CD4-positive, CD25-positive, alpha-beta regulatory T cell (primary cell): Measurements from ENCODE around the gene BRWD1. TPM values are rescaled to one million over a fixed set of nuclear protein-coding genes. Genes with fewer than 3 reads are reported as not detected.

ENCODE experiments used
- ATAC-seq, 2 donors: fragments of 150-1000 bp; cut with Tn5 transposase; one replicate each; pipeline ENCODE4 v1.10.0; 2021; ENCODE audit warnings: low read depth in 2 of 2, moderate number of reproducible peaks in 2 of 2, moderate library complexity in 1 of 2
- DNase-seq, 3 donors: peaks; one replicate each; pipeline versions ENCODE4 v3.0.0 to v3.0.0-alpha.2; 2012 to 2022; ENCODE audit warnings: mixed read lengths in 1 of 3
- H3K27ac ChIP-seq: one replicate; pipeline ENCODE4 v1.7.0; 2013; ENCODE audit warnings: mild to moderate bottlenecking, low read length; ENCODE audit not compliant: insufficient read depth, poor library complexity, severe bottlenecking
- H3K27me3 ChIP-seq: one replicate; pipeline ENCODE4 v1.7.0; 2013; ENCODE audit warnings: low read length; ENCODE audit not compliant: control insufficient read depth, insufficient read depth
- H3K36me3 ChIP-seq: one replicate; pipeline ENCODE4 v1.7.0; 2013; ENCODE audit warnings: mild to moderate bottlenecking, low read length, moderate library complexity; ENCODE audit not compliant: control insufficient read depth, insufficient read depth
- H3K4me1 ChIP-seq: 2 replicates; pipeline ENCODE4 v1.7.0; 2013; ENCODE audit warnings: mild to moderate bottlenecking, low read length; ENCODE audit not compliant: insufficient read depth, control insufficient read depth, poor library complexity, severe bottlenecking
- H3K4me3 ChIP-seq: one replicate; pipeline ENCODE4 v1.7.0; 2013; ENCODE audit warnings: low read depth, mild to moderate bottlenecking, low read length, moderate library complexity
- H3K9me3 ChIP-seq, 2 experiments: 1 replicate in 1 of 2; 2 replicates in 1 of 2; pipeline ENCODE4 v1.7.0; 2013; ENCODE audit warnings: low read length in 2 of 2, mild to moderate bottlenecking in 1 of 2, moderate library complexity in 1 of 2; ENCODE audit not compliant: control insufficient read depth in 2 of 2
- H3K27ac Mint-ChIP-seq, 3 donors: one replicate each; pipeline ENCODE4 v1.8.0; 2020 to 2022; ENCODE audit warnings: mild to moderate bottlenecking in 3 of 3, mixed read lengths in 3 of 3, moderate library complexity in 2 of 3
- H3K27me3 Mint-ChIP-seq: one replicate; pipeline ENCODE4 v1.8.0; 2022; ENCODE audit warnings: mild to moderate bottlenecking, mixed read lengths
- H3K36me3 Mint-ChIP-seq: one replicate; pipeline ENCODE4 v1.8.0; 2020; ENCODE audit warnings: mixed read lengths
- H3K4me1 Mint-ChIP-seq, 4 donors: one replicate each; pipeline ENCODE4 v1.8.0; 2020 to 2022; ENCODE audit warnings: mixed read lengths in 4 of 4, mild to moderate bottlenecking in 1 of 4
- H3K4me3 Mint-ChIP-seq, 4 donors: one replicate each; pipeline ENCODE4 v1.8.0; 2020 to 2022; ENCODE audit warnings: mild to moderate bottlenecking in 4 of 4, mixed read lengths in 4 of 4, moderate library complexity in 3 of 4
- H3K9me3 Mint-ChIP-seq, 7 donors: one replicate each; pipeline ENCODE4 v1.8.0; 2020 to 2022; ENCODE audit warnings: mixed read lengths in 7 of 7, mild to moderate bottlenecking in 3 of 7, moderate library complexity in 2 of 7
- polyA plus RNA-seq, 4 donors: library from polyadenylated mRNA; unstranded; fragments of 300-500 nt; fragmentation: Illumina TruSeq; gene quantifications; one replicate each; pipeline ENCODE4 v1.2.3, GENCODE V29; 2021
- total RNA-seq: library from RNA; stranded (reverse); gene quantifications from one replicate; pipeline ENCODE4 v1.2.3, GENCODE V29; 2022

The BRWD1 gene
- total and polyA plus RNA-seq, 5 donors from 2014 or later, result 33.9 to 110 (median 42.1) TPM

GRCh38 chr21:39307466-39307865, 6.0 kb downstream of the BRWD1 start:
- Histone ChIP-seq H3K27me3 (no peaks in the 10 kb centered on the region), H3K9me3 (no peaks in the 10 kb centered on the region), H3K36me3 (peaks cover 29% of the 10 kb centered on the region), H3K27ac (peak overlapping the region; percentile 5), H3K4me3 (no peak overlapping the region), H3K4me1 (peaks cover 28% of the 10 kb centered on the region)
- Mint-ChIP-seq H3K27ac (no peak overlapping the region), H3K4me3 (peak overlapping the region in 1 of 4 donors; percentile 38), H3K36me3 (peaks cover 22% of the 10 kb centered on the region), H3K27me3 (peaks cover 6% of the 10 kb centered on the region), H3K4me1 (peaks cover 19 to 64% (median 48%) of the 10 kb centered on the region in 4 donors), H3K9me3 (peaks cover 0 to 2% (median 0%) of the 10 kb centered on the region in 7 donors)
- no peak for DNase-seq
- no peak for ATAC-seq

- Mint-ChIP-seq H3K27ac (peak overlapping the region in 2 of 3 donors; percentile 8 to 26), H3K27me3 (no peaks in the 10 kb centered on the region), H3K36me3 (peaks cover 36% of the 10 kb centered on the region), H3K4me3 (peak overlapping the region in 1 of 4 donors; percentile 6), H3K9me3 (peaks cover 0 to 7% (median 0%) of the 10 kb centered on the region in 7 donors), H3K4me1 (peaks cover 26 to 61% (median 48%) of the 10 kb centered on the region in 4 donors)
- no peak overlapping the region for H3K4me3 ChIP-seq
- no peaks in the 10 kb centered on the region for H3K9me3 ChIP-seq
- no peak overlapping the region for H3K27ac ChIP-seq
- no peak for DNase-seq
- ATAC-seq, result no peak
- H3K36me3 ChIP-seq, result peaks cover 63% of the 10 kb centered on the region
- no peaks in the 10 kb centered on the region for H3K4me1 ChIP-seq
- H3K27me3 ChIP-seq, result no peaks in the 10 kb centered on the region
Observed at GRCh38 chr21:39300587-39300986, 12.8 kb downstream of the BRWD1 start.

- no peak for DNase-seq
- Mint-ChIP-seq H3K36me3 (peaks cover 49% of the 10 kb centered on the region), H3K27ac (peak overlapping the region in 1 of 3 donors; percentile 53), H3K4me1 (peaks cover 41 to 48% (median 44%) of the 10 kb centered on the region in 4 donors), H3K9me3 (peaks cover 0 to 7% (median 0%) of the 10 kb centered on the region in 7 donors), H3K4me3 (peak overlapping the region in 1 of 4 donors; percentile 42), H3K27me3 (no peaks in the 10 kb centered on the region)
- Histone ChIP-seq H3K4me3 (no peak overlapping the region), H3K9me3 (no peaks in the 10 kb centered on the region), H3K27me3 (no peaks in the 10 kb centered on the region), H3K27ac (no peak overlapping the region), H3K36me3 (peaks cover 85% of the 10 kb centered on the region), H3K4me1 (no peaks in the 10 kb centered on the region)
- ATAC-seq, result no peak
Observed at GRCh38 chr21:39296891-39297290, 16.5 kb downstream of the BRWD1 start.

GRCh38 chr21:39288987-39289386, 24.4 kb downstream of the BRWD1 start:
- Mint-ChIP-seq H3K27ac (peak overlapping the region in 1 of 3 donors; percentile 38), H3K4me1 (peaks cover 6 to 38% (median 26%) of the 10 kb centered on the region in 4 donors), H3K27me3 (no peaks in the 10 kb centered on the region), H3K4me3 (no peak overlapping the region), H3K36me3 (peaks cover 67% of the 10 kb centered on the region), H3K9me3 (no peaks in the 10 kb centered on the region)
- H3K27ac ChIP-seq, result no peak overlapping the region
- no peak for ATAC-seq
- H3K9me3 ChIP-seq, result no peaks in the 10 kb centered on the region
- no peaks in the 10 kb centered on the region for H3K4me1 ChIP-seq
- no peaks in the 10 kb centered on the region for H3K27me3 ChIP-seq
- H3K36me3 ChIP-seq, result peaks cover 67% of the 10 kb centered on the region
- no peak for DNase-seq
- no peak overlapping the region for H3K4me3 ChIP-seq

GRCh38 chr21:39282911-39283310, 30.5 kb downstream of the BRWD1 start:
- ATAC-seq, result no peak

GRCh38 chr21:39281853-39282252, 31.6 kb downstream of the BRWD1 start:
- DNase-seq (no peak), ATAC-seq (no peak)
- no peak overlapping the region for H3K27ac ChIP-seq
- H3K4me3 ChIP-seq, result no peak overlapping the region
- Mint-ChIP-seq H3K36me3 (peaks cover 11% of the 10 kb centered on the region), H3K4me3 (no peak overlapping the region), H3K9me3 (no peaks in the 10 kb centered on the region), H3K27ac (no peak overlapping the region), H3K27me3 (no peaks in the 10 kb centered on the region), H3K4me1 (peaks cover 6 to 13% (median 13%) of the 10 kb centered on the region in 4 donors)
- no peaks in the 10 kb centered on the region for H3K27me3 ChIP-seq
- no peaks in the 10 kb centered on the region for H3K9me3 ChIP-seq
- no peaks in the 10 kb centered on the region for H3K4me1 ChIP-seq
- H3K36me3 ChIP-seq, result peaks cover 38% of the 10 kb centered on the region

More at GRCh38 chr21:39282911-39283310, 30.5 kb downstream of the BRWD1 start:
- Mint-ChIP-seq H3K36me3 (peaks cover 16% of the 10 kb centered on the region), H3K4me3 (no peak overlapping the region), H3K4me1 (peaks cover 6 to 19% (median 15%) of the 10 kb centered on the region in 4 donors), H3K27ac (no peak overlapping the region), H3K9me3 (no peaks in the 10 kb centered on the region), H3K27me3 (no peaks in the 10 kb centered on the region)
- no peak overlapping the region for H3K4me3 ChIP-seq
- H3K9me3 ChIP-seq, result no peaks in the 10 kb centered on the region
- no peaks in the 10 kb centered on the region for H3K27me3 ChIP-seq
- peaks cover 34% of the 10 kb centered on the region for H3K36me3 ChIP-seq
- no peak for DNase-seq
- H3K27ac ChIP-seq, result no peak overlapping the region
- H3K4me1 ChIP-seq, result no peaks in the 10 kb centered on the region

GRCh38 chr21:39281207-39281606, 32.2 kb downstream of the BRWD1 start:
- peak overlapping the region in 2 of 3 donors; percentile 9 to 14 for H3K27ac Mint-ChIP-seq
- H3K4me3 ChIP-seq, result no peak overlapping the region
- peaks cover 10% of the 10 kb centered on the region for H3K36me3 Mint-ChIP-seq
- no peaks in the 10 kb centered on the region for H3K27me3 ChIP-seq
- H3K4me1 Mint-ChIP-seq, result peaks cover 8 to 13% (median 12%) of the 10 kb centered on the region in 4 donors
- H3K4me3 Mint-ChIP-seq, result no peak overlapping the region
- ATAC-seq (no peak), DNase-seq (no peak)
- H3K9me3 Mint-ChIP-seq, result no peaks in the 10 kb centered on the region
- no peak overlapping the region for H3K27ac ChIP-seq
- no peaks in the 10 kb centered on the region for H3K4me1 ChIP-seq
- no peaks in the 10 kb centered on the region for H3K9me3 ChIP-seq
- no peaks in the 10 kb centered on the region for H3K27me3 Mint-ChIP-seq
- peaks cover 43% of the 10 kb centered on the region for H3K36me3 ChIP-seq

- no peak overlapping the region for H3K27ac Mint-ChIP-seq
- H3K9me3 Mint-ChIP-seq, result no peaks in the 10 kb centered on the region
- no peaks in the 10 kb centered on the region for H3K4me1 ChIP-seq
- peaks cover 40% of the 10 kb centered on the region for H3K36me3 Mint-ChIP-seq
- H3K27ac ChIP-seq, result no peak overlapping the region
- ATAC-seq, result no peak
- DNase-seq, result no peak
- H3K36me3 ChIP-seq, result peaks cover 80% of the 10 kb centered on the region
- H3K4me1 Mint-ChIP-seq, result peaks cover 0 to 9% (median 5%) of the 10 kb centered on the region in 4 donors
- H3K27me3 ChIP-seq, result no peaks in the 10 kb centered on the region
- H3K27me3 Mint-ChIP-seq, result no peaks in the 10 kb centered on the region
- H3K4me3 ChIP-seq, result no peak overlapping the region
- H3K4me3 Mint-ChIP-seq, result peak overlapping the region in 1 of 4 donors; percentile 15
- no peaks in the 10 kb centered on the region for H3K9me3 ChIP-seq
Observed at GRCh38 chr21:39269620-39270019, 43.8 kb downstream of the BRWD1 start.
